Activated CD4-positive, alpha-beta T cell treated with anti-CD3 and anti-CD28 coated beads, Interleukin-2, Interleukin-4, amounts not matched to agents 100 ng/mL and 50 ng/mL, durations not matched to agents 16 hours and 8 hours (primary cell): ENCODE results near the gene COQ5.
"Not testable (repeated sequence)": the region's sequence is repeated elsewhere in the genome, so short reads cannot be mapped to it uniquely, and the experiment has no call there.

Experiments
- DNase-seq: peaks from one replicate; pipeline ENCODE4 v3.0.0-alpha.2; 2020; ENCODE audit warnings: low spot score

COQ5 gene

GRCh38 chr12:120529641-120530417 is 871 bp upstream of the COQ5 start:
- DNase-seq: no peak

GRCh38 chr12:120522568-120522967 is 6.4 kb downstream of the COQ5 start:
- DNase-seq: no peak

- DNase-seq: not testable (repeated sequence)
Measured at GRCh38 chr12:120519324-120519723, 9.6 kb downstream of the COQ5 start.

DNA sequence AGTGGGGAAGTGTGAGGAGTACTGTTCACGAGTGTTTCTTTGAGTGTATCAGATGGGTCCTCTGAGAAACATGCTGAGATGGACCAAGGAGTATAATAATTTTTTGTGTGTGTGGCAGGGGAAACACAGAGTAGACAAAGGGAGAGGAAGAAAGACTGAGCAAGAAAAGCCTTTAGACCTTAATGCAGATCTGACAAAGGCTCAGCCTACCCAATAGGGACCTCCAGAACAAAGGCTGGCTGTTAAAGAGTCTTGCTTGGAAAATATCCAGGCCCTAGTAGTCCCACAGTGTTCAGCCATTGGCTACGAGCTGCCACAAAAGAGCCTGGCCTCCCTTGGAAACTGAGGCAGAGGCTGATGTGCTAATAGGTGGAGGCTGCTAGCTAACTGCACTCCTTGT is 13.5 kb downstream of the COQ5 start:
- no peak for DNase-seq

DNA sequence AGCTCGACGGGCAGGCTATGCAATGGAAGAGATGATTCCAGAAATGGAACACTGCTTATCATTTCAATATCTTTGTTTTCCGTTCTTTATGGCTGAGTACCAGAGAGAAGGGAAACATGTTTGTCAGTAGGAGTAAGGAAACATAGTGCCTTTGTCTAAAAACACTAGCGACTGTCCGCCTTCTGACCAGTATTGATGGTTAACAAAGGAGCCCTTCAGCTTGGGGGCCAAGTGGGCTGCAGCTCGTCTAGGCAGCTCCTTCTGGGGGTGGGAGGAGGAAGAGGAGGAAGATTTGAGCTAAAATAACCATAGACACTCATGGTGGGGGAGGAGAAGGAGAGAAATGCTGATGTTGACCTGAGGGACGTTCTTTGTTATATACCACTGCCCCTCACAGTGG is 15.0 kb downstream of the COQ5 start:
- DNase-seq: no peak

GRCh38 chr12:120508537-120508936 is 20.4 kb downstream of the COQ5 start:
- no peak for DNase-seq

GRCh38 chr12:120504587-120504986 is 24.4 kb downstream of the COQ5 start:
- DNase-seq: no peak

DNA sequence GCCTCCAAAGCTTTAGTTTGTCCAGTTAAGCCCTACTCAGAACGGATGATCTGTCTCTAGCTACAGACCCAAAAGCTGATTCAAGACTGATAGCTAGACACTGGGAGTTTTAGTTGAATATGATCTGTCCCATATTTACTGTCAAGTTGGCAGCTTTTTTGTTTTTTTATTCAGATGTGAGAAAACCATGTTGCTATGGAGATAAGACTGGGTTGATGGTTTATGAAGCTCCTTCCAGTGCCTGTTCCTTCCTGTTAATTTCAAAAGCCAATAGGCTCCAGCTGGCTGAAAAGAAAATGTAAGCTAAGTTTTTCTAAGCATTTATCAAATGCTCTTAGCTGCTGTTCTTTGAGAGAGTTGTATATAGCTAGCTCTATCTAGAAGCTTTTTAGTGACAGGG is 28.4 kb downstream of the COQ5 start:
- no peak for DNase-seq

DNA sequence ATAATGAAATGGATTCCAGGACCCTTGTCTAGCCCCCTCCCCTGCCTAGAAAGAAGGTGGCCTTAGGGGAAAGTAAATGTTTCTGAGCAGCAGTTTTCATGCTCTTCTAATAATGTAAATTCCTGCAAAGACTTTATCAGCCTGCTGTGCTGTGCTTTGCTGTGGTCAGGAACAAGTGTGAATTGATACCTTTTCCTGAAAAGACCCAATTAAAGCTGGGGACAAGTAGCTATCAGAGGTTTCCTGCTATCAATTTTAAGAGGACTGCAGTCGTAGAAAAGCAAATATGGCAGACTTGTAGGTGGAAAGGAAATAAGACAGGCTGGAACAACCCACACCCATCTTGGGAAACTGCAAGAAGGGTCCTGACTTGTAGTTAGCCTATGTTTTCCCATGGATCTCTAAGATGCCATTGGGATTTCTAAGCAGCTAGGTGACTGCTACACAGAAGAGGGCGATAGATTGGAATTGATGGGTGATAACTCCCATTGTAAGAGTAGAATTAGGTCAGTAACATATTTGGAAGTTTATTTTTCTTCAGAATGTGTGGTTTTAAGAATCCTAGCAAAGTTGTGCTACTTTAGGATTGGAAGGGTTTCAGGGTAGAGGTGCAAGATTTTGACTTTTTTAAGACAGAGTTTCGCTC is 30.0 kb downstream of the COQ5 start:
- no peak for DNase-seq

GRCh38 chr12:120497524-120498150 is 31.3 kb downstream of the COQ5 start:
- DNase-seq: no peak

DNA sequence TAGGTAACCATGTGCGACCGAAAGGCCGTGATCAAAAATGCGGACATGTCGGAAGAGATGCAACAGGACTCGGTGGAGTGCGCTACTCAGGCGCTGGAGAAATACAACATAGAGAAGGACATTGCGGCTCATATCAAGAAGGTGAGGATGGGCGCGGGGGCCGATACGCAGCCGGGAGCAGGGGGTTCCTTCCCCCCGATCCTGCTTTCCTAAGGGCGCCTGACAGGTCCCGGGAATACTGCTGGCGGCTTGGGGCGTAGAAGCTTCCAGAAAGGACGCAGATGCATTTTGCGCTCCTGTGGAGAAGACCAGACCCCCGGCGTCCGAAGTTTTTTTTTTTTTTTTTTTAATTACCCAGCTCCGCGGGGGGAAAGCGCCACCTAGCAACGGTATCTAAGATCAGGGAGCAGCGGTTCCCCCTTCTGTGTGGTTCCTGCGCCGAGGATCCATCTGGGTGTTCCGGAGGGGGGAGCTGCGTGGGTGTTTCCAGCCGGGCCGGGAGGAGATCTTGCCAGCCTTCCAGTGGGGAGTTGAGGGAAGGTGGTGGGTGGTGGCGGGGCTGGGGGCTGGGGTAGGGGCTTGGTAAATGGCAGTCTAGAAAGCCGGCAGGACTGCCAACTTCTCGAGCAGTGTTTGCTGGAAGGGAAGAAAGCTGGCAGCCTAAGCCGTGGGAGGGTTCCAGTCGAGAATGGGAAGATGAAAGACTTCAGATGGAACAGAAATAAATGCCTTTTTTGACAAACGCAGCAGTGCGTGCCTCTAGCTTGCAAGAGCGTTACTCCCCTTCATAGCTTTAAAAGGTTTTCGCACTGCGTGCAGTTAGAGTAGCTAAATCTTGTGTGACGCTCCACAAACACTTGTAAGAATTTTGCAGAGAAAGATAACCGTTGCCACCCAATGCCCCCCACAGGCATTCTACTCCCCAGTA is 32.3 kb downstream of the COQ5 start:
- DNase-seq: peak; percentile 17

DNA sequence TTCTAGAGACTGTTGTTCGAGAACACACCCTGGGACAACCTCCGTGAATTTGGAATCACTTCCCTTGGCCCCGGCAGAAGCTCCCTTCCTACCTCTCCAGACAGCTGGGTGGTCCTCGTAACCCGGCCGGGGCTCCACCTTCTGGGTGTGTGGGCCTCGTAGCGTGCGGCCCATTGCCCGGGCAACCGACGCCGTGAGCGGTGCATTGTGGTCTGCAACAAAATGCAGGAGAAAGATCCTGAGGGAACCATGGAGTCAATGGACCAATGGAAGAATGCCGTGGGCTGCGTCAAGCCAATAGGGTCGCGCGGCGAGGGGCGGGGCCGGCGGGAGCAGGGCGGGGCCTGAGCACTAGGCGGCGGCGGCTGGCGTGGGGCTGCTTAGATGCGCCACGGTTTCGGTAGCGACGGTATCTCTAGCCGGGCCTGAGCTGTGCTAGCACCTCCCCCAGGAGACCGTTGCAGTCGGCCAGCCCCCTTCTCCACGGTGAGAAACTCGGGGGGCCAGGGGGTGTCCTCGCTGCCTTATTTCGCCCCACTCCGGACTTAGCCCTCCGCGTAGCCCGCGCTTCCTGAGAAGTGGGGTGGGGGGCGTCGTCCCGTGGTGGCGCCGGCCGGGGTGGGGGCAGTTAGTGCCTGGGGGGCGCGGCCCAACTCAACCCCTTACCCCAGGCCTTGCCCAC is 33.1 kb downstream of the COQ5 start, which contains the start of gene DYNLL1:
TSS of gene DYNLL1 (plus strand) at position 383 of the 682 bp plus-strand sequence. CDS start 309 bp downstream, outside the sequence.
- peak; percentile 98 for DNase-seq

GRCh38 chr12:120495186-120495730 is 33.7 kb downstream of the COQ5 start:
- no peak for DNase-seq

GRCh38 chr12:120490833-120491512 is 38.0 kb downstream of the COQ5 start:
- DNase-seq: no peak

GRCh38 chr12:120490325-120490724 is 38.6 kb downstream of the COQ5 start:
- DNase-seq: no peak

- DNase-seq: no peak
Measured at GRCh38 chr12:120489018-120489417, 39.9 kb downstream of the COQ5 start.

DNA sequence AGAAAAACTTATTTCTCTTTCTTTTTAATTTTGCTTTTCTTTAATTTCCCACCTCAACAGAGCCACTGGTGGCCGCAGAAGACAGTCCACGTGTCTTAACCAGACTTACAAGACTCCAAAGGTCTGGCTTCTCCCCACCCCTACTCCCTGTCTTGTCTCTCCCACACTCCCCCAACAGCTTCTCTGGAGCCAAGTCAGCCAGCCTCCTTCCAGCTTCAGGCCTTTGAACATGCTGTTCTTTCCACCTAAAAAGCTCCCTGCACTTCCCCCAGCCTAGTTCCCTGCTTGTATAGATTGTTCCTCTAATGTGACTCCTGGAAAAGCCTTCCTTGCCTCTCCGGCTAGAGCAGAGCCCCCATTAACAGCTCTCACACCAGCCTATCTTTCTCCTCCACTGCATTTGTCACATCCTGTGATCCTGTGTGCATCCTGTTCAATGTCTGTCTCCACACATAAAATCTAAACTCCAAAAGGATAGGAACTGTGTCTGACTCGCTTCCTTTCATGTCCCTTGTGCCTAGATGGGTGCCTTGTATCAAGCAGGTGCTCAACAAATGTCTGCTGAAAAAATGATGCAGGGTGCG is 40.8 kb downstream of the COQ5 start:
- DNase-seq: no peak

GRCh38 chr12:120487552-120487951 is 41.4 kb downstream of the COQ5 start:
- not testable (repeated sequence) for DNase-seq

DNA sequence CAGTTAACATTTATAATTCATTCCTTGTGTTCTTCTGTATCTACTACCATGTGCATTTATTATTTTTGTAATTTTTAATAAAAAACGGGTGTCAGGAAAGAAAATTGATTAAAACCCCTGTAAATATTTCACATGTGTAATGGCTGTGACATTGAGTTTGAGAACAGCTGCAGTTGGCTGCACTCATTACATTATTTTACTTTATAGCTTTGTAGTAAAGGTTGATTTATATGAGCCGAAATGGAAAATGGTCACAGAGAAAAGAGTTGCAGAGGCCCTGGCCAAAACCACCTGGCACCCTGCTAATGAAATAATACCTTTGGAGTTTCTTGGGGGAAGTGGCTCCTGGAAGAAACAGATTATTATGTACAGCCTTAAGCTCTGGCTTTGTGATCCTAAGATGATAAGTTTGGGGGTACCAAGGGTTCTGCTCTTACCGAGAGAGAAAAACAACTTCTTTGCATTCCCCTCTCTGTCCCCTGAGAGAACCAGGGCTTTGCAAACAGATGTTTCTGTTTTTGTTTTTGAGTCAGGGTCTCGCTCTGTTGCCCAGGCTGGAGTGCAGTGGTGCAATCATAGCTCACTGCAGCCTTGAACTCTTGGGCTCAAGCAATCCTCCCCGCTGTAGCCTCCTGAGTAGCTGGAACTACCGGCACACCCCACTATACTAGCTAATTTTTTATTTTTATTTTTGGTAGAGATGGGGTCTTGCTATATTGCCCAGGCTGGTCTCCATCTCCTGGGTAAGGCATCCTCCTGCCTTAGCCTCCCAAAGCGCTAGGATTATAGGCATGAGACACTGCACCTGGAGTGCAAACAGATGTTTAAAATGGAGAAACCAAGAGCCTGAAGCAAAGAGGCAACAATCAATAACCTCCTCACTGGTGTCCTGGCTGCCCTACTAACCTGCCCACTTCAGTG is 42.7 kb downstream of the COQ5 start:
- no peak for DNase-seq
